Upper lobe of left lung (tissue), 4 donors: Measurements from ENCODE around the gene ILF3.

Experiments
- CTCF ChIP-seq, 6 experiments: fragments of 450-650 bp in 4 of 6; fragments of 200-600 bp in 2 of 6; sonication (generic) in 2 of 6; IDR thresholded peaks; one replicate each; pipeline ENCODE4 v1.5.1; 2016 to 2019; ENCODE audit warnings: antibody characterized with exemption in 6 of 6
- POLR2A ChIP-seq, 4 donors: fragments of 450-650 bp; IDR thresholded peaks; one replicate each; pipeline ENCODE4 v1.5.1; 2016 to 2017; ENCODE audit warnings: antibody characterized with exemption in 4 of 4, mild to moderate bottlenecking in 2 of 4
- POLR2AphosphoS5 ChIP-seq, 2 donors: sonication (generic); formaldehyde crosslinking; IDR thresholded peaks; one replicate each; pipeline ENCODE4 v1.5.1; 2017; ENCODE audit warnings: antibody characterized with exemption in 2 of 2

- TF ChIP-seq CTCF (IDR thresholded peaks at IDR 0.05) (no peak), POLR2A (IDR thresholded peaks at IDR 0.05) (no peak), POLR2AphosphoS5 (IDR thresholded peaks at IDR 0.05) (no peak)
Measured at GRCh38 chr19:10681658-10682057, 27.5 kb downstream of the ILF3 start.
